Fibroblast of pulmonary artery (primary cell): Measurements from ENCODE around the gene ACACA.
A peak's percentile ranks its signal among the peaks of the same experiment; 100 is the strongest.

Source experiments
- DNase-seq: peaks from one replicate; pipeline ENCODE4 v3.0.0-alpha.2; 2010; ENCODE audit warnings: low read depth
- H3K4me3 ChIP-seq: replicated peaks from 2 replicates; pipeline ENCODE4 v1.5.1; 2011; ENCODE audit warnings: low read depth, mild to moderate bottlenecking, control low read depth, low read length, moderate library complexity
- CTCF ChIP-seq: IDR thresholded peaks from 2 replicates; pipeline ENCODE4 v1.5.1; 2011; ENCODE audit warnings: mild to moderate bottlenecking, control low read depth, low read length, inconsistent platforms; ENCODE audit errors: missing control alignments

ACACA gene

GRCh38 chr17:37052450-37052849, 354.2 kb downstream of the ACACA start:
- no peak for TF ChIP-seq CTCF
- no peak overlapping the region for H3K4me3 ChIP-seq
- no peak for DNase-seq

- no peak for DNase-seq
- TF ChIP-seq CTCF = no peak
Measured at GRCh38 chr17:37051833-37052232, 354.8 kb downstream of the ACACA start.

GRCh38 chr17:37051381-37051780, 355.3 kb downstream of the ACACA start:
- TF ChIP-seq CTCF = no peak
- no peak for DNase-seq
- no peak overlapping the region for H3K4me3 ChIP-seq

More at GRCh38 chr17:37051833-37052232, 354.8 kb downstream of the ACACA start:
- H3K4me3 ChIP-seq = no peak overlapping the region

- DNase-seq = peak; percentile 8
- TF ChIP-seq CTCF = no peak
- no peak overlapping the region for H3K4me3 ChIP-seq
Measured at GRCh38 chr17:37050920-37051319, 355.7 kb downstream of the ACACA start.

- TF ChIP-seq CTCF = no peak
- DNase-seq = no peak
- H3K4me3 ChIP-seq = no peak overlapping the region
Measured at GRCh38 chr17:37048811-37049210, 357.8 kb downstream of the ACACA start.

GRCh38 chr17:37047631-37048104, 359.0 kb downstream of the ACACA start:
- peak; percentile 90 for TF ChIP-seq CTCF
- H3K4me3 ChIP-seq = no peak overlapping the region
- DNase-seq = peak; percentile 88

GRCh38 chr17:37045351-37045922, 361.2 kb downstream of the ACACA start:
- no peak for DNase-seq
- no peak overlapping the region for H3K4me3 ChIP-seq
- no peak for TF ChIP-seq CTCF
